Stimulated activated CD8-positive, alpha-beta memory T cell treated with anti-CD3 and anti-CD28 coated beads, Interleukin-15, amount 100 ng/mL, for 48 hours (primary cell): Measurements from ENCODE around the gene RAB42.
"Not testable (repeated sequence)": the region's sequence is repeated elsewhere in the genome, so short reads cannot be mapped to it uniquely, and the experiment has no call there.

Experiments used
- DNase-seq, 2 donors: peaks; one replicate each; pipeline ENCODE4 v3.0.0-alpha.2; 2020; ENCODE audit warnings: low read depth in 2 of 2

RAB42 gene, protein sequence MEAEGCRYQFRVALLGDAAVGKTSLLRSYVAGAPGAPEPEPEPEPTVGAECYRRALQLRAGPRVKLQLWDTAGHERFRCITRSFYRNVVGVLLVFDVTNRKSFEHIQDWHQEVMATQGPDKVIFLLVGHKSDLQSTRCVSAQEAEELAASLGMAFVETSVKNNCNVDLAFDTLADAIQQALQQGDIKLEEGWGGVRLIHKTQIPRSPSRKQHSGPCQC

GRCh38 chr1:28591708-28592320 is at the start of gene RAB42:
RAB42 (plus strand) TSS chr1:28592265; CDS start chr1:28592512, 247 bp downstream.
- no peak for DNase-seq

DNA sequence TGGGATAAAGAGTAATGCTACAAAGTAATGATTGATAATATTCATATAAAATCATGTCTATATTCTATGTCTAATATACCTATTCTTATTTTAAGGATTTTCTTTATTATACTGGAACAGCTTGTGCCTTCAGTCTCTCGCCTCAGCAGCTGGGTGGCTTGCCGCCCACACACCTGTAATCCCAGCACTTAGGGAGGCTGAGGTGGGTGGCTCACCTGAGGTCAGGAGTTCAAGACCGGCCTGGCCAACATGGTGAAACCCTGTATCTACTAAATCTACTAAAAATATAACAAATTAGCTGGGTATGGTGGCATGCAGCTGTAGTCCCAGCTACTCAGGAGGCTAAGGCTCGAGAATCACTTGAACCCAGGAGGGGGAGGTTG is 46.8 kb upstream of the RAB42 start:
- DNase-seq, result no peak

DNA sequence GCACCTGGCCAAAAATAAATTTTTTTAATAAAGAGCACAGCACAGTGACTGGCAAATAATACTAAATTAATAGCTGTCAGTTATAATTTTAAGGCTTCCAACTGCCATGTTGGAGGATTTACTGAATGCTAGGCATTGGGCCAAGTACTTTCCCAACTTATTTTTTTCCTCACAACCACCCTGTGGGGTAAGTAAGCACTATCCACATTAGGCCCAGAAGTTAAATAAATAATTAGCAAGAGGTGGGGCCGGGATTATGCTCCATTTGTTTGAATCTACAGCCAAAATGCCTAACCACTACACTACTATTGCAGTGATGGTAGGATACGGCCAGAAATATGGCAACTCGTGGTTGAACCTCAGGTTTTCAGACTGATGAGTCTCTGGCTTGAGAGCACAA is 43.7 kb upstream of the RAB42 start:
- no peak for DNase-seq

DNA sequence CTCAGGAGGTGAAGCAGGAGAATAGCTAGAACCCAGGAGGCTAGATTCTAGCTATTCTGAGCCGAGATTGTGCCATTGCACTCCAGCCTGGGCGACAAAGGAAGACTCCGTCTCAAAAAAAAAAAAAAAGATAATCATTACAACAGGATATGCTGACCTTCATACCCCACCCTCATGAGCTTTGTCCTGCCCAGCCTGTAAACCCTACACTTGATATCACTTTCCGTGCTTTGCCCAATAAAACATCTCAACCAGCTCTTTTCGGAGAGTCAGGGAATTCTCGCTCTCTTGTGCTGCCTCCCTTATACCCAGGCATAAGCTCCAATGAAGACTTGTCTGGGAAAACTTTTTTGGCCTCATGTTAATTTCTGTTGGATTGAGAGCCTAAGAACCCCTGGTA is 40.7 kb upstream of the RAB42 start:
- no peak for DNase-seq

DNA sequence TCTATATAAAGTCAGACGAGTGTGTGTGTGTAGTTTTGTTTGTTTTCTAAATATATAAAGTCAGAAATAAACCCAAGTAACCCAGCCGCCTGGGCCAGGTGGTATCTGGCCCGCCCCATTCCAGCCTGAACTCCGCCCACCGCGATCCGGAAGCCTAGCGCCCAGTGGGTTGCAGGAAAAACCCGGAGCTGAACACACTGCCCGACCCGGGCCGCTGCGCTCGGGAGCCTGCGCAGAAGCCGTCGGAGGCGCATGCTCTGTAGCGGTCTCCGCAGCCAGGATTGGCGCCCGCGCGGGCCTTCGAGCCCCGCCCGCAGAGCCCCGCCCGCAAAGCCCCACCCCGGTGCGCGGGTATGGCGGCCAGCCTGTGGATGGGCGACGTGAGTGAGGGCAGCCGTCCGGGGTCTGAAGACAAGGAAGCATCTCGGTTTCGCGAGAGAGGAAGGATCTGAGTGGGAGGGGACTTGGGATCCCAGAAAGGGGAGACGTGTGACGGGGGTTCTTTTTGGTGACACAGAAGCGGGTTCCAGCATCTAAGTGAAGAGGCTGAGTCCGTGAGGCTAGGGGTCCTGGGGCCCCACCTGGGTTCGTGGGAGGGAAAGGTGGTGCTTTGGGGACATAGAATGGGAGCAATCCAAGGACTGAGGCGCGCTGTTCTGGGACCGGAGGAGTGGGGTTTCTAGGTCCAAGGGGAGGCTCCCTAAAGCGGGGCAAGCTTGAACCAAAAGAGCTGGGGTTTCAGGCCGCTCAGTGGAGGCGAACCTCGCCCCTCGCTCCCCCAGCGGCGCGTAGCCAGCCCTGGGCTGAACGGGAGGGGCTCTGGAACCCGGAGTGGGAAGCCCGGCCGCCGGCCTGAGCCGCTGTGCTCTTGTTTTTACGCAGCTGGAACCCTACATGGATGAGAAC is 39.1 kb upstream of the RAB42 start, which contains the start of gene TRNAU1AP:
Gene TRNAU1AP, plus strand, starts transcription at position 328 of the 906 bp plus-strand sequence. Its CDS starts 26 bp downstream, at position 354.
- DNase-seq, result peak; percentile 95 to 96

- DNase-seq, result no peak
These were observed 31.2 kb upstream of the RAB42 start for GRCh38 chr1:28560886-28561285.

DNA sequence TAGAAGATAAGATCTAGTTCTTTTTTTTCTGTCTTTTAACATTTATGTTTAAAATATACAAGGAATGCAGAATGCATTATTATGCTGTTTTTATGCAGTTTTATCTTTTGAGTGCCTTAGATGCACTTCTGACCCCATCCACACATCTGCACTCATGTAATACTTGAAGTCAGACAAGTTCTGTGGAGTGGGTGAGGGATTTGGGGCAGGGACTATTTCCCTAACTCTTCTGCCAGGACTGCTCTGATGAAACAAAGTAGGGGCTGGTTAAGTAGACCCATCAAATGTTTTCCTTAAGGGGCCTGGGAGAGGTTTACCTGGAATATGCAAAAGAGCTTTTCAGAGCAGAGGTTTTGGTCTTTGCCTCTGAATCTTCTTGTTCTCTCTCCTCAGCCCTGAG is 27.8 kb upstream of the RAB42 start:
- no peak for DNase-seq

DNA sequence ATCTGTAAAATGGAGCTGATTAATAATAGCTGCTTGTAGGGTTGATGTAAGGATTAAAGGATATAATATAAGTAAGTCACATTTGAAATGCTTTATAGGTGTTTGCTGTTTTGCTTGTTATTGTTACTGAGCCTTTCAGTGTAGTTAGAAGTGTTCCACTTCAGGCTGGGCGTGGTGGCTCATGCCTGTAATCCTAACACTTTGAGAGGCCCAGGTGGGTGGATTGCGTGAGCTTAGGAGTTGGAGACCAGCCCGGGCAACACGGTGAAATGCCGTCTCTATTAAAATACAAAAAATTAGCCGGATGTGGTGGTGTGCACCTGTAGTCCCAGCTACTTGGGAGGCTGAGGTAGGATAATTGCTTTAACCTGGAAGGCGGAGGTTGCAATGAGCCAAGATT is 27.0 kb upstream of the RAB42 start:
- DNase-seq, result no peak

- DNase-seq, result no peak
These were observed 26.3 kb upstream of the RAB42 start for GRCh38 chr1:28565726-28566125.

DNA sequence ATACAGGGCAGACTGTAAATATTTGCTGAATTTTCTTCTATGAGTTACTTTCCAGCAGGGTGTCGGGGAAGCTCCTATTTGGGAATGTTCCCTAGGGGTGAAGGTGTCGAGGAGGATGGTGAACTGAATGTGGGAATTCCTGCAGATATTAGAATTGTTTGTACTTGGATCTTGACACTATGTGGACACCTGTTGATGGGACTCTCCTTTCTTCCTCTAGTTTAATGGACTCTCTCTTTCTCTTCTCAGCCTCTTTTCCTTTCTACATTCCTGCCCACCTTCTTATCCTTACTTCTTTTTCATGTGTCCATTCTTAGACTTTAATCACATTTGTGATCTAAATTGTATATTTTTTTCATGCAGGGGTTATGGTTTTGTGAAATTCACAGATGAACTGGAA is 25.1 kb upstream of the RAB42 start:
- DNase-seq, result no peak

DNA sequence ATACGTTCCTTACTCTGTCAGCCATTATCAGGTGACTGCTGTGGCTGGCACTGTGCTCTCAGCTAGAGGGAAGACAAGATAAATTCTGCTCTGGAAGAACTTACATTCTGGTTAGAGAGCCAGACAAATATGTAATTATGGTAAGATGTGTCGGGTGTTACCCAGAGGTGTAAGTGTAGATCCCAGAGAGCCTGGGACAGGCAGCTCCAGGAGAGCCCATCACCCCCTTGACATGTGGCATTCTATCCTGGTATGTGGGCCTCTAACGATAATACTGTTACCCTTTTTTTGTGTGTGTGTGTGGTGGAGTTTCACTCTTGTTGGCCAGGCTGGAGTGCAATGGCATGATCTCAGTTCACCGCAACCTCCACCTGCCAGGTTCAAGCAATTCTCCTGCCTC is 20.2 kb upstream of the RAB42 start:
- DNase-seq, result no peak

- DNase-seq, result not testable (repeated sequence)
These were observed 19.2 kb upstream of the RAB42 start for GRCh38 chr1:28572891-28573290.

- no peak for DNase-seq
These were observed 18.5 kb upstream of the RAB42 start for GRCh38 chr1:28573564-28573963.

- DNase-seq, result peak in 1 of 2 donors; percentile 31
These were observed 14.9 kb upstream of the RAB42 start for GRCh38 chr1:28577052-28577678.

DNA sequence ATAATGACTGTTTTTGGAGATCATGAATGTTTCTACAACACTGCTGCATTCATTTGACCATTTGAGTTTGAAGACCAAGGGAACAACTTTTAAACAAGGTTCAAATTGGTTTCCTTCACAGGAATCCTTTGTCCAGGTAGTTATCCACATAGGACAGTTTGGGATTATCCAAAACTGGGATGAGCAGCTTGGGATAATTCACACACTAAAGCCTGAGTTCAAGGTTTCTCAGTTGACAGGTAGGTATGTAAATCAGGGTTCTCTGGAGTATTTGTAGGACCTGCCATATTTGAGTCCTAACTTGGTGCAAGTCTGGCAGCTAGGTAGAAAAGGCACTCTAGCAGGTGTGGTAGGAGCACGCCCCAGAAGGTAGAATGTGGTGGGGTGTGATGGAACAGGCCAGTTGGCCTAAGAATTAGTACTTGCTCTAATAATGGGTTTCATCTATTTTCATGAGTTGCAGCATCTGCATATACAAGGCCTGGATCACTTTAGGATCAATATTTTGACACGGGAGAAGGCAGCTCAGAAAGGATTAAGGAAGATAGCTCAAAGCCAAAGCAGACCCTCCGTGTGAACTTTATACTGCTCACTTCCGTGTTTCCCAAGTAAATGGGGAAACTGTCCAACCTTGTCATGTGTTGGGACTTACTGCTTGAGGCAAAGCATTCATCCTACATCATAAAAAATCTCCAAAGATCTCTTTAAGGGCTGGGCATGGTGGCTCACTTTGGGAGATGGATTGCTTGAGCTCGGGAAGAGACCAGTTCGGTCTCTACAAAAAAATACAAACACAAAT is 14.1 kb upstream of the RAB42 start:
- no peak for DNase-seq

- DNase-seq, result no peak
These were observed 13.3 kb upstream of the RAB42 start for GRCh38 chr1:28578696-28579218.

DNA sequence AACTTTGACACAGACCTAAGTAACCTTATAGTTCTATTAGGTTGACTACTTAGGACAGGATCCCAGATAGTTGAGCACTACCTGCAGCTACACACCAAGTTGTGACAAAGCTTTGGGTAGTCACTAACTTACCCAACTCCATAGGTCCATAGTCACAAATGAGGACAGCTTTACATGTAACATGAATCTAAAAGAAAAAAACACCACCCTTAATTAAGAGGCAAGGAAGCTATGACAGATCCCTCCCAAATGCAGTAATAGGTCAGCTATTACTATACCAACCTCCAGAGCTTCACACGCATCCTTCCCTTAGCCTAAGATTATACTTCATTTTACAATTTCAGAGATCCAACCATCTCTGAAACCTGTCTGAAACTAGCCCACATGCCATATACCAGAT is 12.7 kb upstream of the RAB42 start:
- DNase-seq, result no peak

- DNase-seq, result peak in 1 of 2 donors; percentile 27
These were observed 11.1 kb upstream of the RAB42 start for GRCh38 chr1:28580722-28581530.

DNA sequence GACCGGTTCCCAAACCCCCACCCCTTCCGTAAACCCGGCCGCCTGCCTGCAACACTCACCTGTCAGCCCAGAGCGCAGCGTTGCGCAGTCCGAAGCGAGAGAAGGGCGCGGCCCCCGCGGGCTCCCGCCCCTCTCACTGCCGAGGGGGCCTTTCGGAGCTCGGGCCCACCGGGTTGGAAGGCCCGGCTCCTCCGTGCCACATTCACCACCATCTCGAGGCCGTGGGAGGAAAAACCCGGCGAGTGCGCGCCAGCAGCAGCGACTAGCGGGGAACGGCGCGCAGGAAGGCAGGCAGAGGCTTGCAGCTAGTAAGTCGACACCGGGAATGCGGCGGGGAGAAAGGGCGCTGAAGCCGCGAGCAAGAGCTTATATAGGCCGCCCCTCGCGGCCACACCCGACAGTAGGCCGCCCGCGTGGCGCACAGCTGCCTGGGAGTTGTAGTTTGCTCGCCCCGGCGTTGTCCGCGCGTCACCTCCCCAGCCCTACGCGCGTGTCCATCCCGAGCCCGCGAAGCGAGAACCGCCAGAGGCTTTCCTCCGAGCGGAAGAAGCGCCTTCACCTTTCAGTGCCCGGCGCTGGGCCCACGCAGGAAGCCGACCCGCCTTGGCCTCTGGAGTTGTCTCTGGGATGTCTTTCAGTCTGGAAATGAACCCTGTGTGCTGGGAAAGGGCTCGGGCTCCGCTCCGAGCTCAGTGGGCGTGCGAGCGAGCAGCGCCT is 10.4 kb upstream of the RAB42 start:
- peak; percentile 91 to 92 for DNase-seq

DNA sequence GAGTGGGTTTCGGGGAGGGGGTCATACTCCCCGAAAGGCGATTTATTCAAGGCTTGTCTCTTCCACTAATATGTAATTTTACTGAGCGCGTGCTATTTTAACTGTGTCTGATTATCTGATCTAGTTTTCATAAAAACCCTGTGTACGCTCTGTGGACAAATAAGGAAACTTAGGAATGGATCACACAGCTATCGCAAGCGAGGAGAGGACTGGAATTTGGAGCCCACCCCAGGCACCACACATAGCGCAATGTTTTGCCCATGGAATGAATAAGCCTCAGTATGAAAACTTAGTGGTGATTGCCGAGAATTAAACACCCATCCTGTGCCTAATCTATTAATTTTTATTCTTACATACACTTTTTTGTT is 9.8 kb upstream of the RAB42 start:
- DNase-seq, result no peak
